B cell (primary cell): ENCODE measurements around the gene DNAJC1.

Experiments used
- EZH2 ChIP-seq: IDR thresholded peaks from 2 replicates; pipeline ENCODE4 v1.6.1; 2012; ENCODE audit warnings: borderline replicate concordance, low read depth, mild to moderate bottlenecking, moderate library complexity, low read length; ENCODE audit not compliant: insufficient read depth, poor library complexity, severe bottlenecking
- TF ChIP-seq, protein P1 (sequence below): fragments of 200-600 bp; IDR thresholded peaks from one replicate; pipeline ENCODE4 v1.8.0; 2022; ENCODE audit warnings: antibody characterized with exemption, mild to moderate bottlenecking

GRCh38 chr10:21824409-21824808 is 179.1 kb downstream of the DNAJC1 start:
- TF ChIP-seq, protein P1, sequence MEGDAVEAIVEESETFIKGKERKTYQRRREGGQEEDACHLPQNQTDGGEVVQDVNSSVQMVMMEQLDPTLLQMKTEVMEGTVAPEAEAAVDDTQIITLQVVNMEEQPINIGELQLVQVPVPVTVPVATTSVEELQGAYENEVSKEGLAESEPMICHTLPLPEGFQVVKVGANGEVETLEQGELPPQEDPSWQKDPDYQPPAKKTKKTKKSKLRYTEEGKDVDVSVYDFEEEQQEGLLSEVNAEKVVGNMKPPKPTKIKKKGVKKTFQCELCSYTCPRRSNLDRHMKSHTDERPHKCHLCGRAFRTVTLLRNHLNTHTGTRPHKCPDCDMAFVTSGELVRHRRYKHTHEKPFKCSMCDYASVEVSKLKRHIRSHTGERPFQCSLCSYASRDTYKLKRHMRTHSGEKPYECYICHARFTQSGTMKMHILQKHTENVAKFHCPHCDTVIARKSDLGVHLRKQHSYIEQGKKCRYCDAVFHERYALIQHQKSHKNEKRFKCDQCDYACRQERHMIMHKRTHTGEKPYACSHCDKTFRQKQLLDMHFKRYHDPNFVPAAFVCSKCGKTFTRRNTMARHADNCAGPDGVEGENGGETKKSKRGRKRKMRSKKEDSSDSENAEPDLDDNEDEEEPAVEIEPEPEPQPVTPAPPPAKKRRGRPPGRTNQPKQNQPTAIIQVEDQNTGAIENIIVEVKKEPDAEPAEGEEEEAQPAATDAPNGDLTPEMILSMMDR = no peak
- no peak for TF ChIP-seq EZH2
